ENCODE measurements around the gene CDC42BPB.

DNA sequence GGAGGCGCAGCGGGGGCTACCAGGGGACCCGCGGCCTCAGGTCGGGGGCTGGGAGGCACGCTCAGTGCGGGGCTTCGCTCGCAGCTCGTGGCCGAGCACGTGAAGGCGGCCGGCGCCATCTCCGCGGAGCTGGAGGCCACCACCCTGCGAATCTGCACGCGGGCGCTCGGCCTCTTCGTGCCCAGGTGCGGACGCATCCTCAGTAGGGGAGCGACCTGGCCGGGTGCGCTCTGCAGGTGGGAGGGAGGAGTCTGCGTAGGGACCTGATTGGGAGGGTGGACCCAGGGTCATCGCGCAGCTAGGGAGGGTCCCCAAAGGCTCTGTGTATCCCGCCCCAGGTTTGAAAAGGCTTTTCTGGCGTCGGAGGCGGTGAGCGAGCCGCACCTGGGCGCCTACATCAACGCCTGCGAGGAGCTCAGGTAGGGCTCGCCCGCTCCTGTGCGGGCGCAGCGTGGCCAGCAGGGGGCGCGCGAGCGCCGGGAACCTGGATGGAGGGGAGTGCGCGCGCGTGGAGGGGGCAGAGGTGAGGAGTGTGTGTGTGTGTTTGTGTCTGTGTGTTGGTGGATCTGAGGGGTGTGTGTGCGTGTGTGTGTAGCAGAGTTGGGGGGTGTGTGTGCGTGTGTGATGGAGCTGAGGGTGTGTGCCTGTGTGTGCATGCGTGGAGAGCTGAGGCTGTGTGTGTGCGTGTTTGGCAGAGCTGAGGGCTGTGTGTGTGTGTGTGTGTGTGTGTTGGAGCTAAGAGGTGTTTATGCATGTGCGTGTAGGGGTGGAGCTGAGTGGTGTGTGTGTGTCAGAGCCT lies 47.5 kb upstream of the CDC42BPB start:
- no peak for TF ChIP-seq POLR2A (IDR thresholded peaks at IDR 0.05)
- TF ChIP-seq, protein P1, sequence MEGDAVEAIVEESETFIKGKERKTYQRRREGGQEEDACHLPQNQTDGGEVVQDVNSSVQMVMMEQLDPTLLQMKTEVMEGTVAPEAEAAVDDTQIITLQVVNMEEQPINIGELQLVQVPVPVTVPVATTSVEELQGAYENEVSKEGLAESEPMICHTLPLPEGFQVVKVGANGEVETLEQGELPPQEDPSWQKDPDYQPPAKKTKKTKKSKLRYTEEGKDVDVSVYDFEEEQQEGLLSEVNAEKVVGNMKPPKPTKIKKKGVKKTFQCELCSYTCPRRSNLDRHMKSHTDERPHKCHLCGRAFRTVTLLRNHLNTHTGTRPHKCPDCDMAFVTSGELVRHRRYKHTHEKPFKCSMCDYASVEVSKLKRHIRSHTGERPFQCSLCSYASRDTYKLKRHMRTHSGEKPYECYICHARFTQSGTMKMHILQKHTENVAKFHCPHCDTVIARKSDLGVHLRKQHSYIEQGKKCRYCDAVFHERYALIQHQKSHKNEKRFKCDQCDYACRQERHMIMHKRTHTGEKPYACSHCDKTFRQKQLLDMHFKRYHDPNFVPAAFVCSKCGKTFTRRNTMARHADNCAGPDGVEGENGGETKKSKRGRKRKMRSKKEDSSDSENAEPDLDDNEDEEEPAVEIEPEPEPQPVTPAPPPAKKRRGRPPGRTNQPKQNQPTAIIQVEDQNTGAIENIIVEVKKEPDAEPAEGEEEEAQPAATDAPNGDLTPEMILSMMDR (IDR thresholded peaks at IDR 0.05): peak; percentile 90 to 98 (median 96)
